Lower lobe of right lung (tissue), 2 donors: ENCODE measurements around the gene MCM7. TPM values are rescaled to one million over a fixed set of nuclear protein-coding genes. Genes with fewer than 3 reads are reported as not detected.

Experiments used
- ATAC-seq, 2 donors: fragments of 200-7000 bp; cut with Tn5 transposase; one replicate each; pipeline ENCODE4 v1.9.1; 2020 to 2022; ENCODE audit warnings: mild to moderate bottlenecking in 2 of 2, moderate library complexity in 2 of 2
- DNase-seq: peaks from one replicate; pipeline ENCODE4 v3.0.0-alpha.2; 2020
- H3K27ac ChIP-seq: fragments of 200-600 bp; one replicate; pipeline ENCODE4 v1.8.0; 2022
- H3K27me3 ChIP-seq: fragments of 200-600 bp; one replicate; pipeline ENCODE4 v1.8.0; 2022; ENCODE audit warnings: low read depth
- H3K36me3 ChIP-seq: fragments of 200-600 bp; one replicate; pipeline ENCODE4 v1.8.0; 2022; ENCODE audit warnings: mild to moderate bottlenecking
- H3K4me1 ChIP-seq: fragments of 200-600 bp; one replicate; pipeline ENCODE4 v1.8.0; 2022
- H3K4me3 ChIP-seq: fragments of 200-600 bp; one replicate; pipeline ENCODE4 v1.8.0; 2022; ENCODE audit warnings: mild to moderate bottlenecking
- H3K9me3 ChIP-seq: fragments of 200-600 bp; one replicate; pipeline ENCODE4 v1.8.0; 2022
- CTCF ChIP-seq: fragments of 200-600 bp; IDR thresholded peaks from one replicate; pipeline ENCODE4 v1.8.0; 2022; ENCODE audit warnings: antibody characterized with exemption, mild to moderate bottlenecking
- intact Hi-C: fragments of 100-400 bp; cut with DNase I; formaldehyde crosslinking; loops from one replicate; pipeline ENCODE4 v1.11.0; 2022
- total RNA-seq: library from RNA; stranded (reverse); fragmentation: NEBNext Ultra II Directional; extraction: Animal tissue kit (Norgen Biotek cat#: 25700); gene quantifications from one replicate; pipeline ENCODE4 v1.2.1, GENCODE V29; 2021
- donor health status: DM: no; HTN: yes; CAD: no; lungs with severe emphysema.

The MCM7 gene
- total RNA-seq, 1 donor from 2014 or later: 48.0 TPM

GRCh38 chr7:100095704-100096103 is 5.5 kb downstream of the MCM7 start:
- H3K36me3 ChIP-seq: peaks cover 88% of the 10 kb centered on the region

GRCh38 chr7:100095289-100095688 is 5.9 kb downstream of the MCM7 start:
- Histone ChIP-seq H3K9me3 (no peaks in the 10 kb centered on the region), H3K36me3 (peaks cover 92% of the 10 kb centered on the region), H3K27me3 (no peaks in the 10 kb centered on the region), H3K4me3 (no peak overlapping the region), H3K4me1 (peaks cover 23% of the 10 kb centered on the region), H3K27ac (no peak overlapping the region)
- TF ChIP-seq CTCF: no peak
- intact Hi-C loops: no loop called here
- ATAC-seq (no peak), DNase-seq (no peak)

More at GRCh38 chr7:100095704-100096103, 5.5 kb downstream of the MCM7 start:
- no peak overlapping the region for H3K27ac ChIP-seq
- no peaks in the 10 kb centered on the region for H3K9me3 ChIP-seq
- DNase-seq (no peak), ATAC-seq (no peak)
- intact Hi-C loops: no loop called here
- peaks cover 22% of the 10 kb centered on the region for H3K4me1 ChIP-seq
- H3K27me3 ChIP-seq: no peaks in the 10 kb centered on the region
- H3K4me3 ChIP-seq: no peak overlapping the region
- no peak for TF ChIP-seq CTCF

- Histone ChIP-seq H3K4me1 (peaks cover 23% of the 10 kb centered on the region), H3K4me3 (no peak overlapping the region), H3K27ac (no peak overlapping the region), H3K36me3 (peaks cover 87% of the 10 kb centered on the region), H3K9me3 (no peaks in the 10 kb centered on the region), H3K27me3 (no peaks in the 10 kb centered on the region)
- intact Hi-C loops: no loop called here
- DNase-seq: no peak
- no peak for TF ChIP-seq CTCF
- ATAC-seq: no peak
Measured at GRCh38 chr7:100093925-100094486, 7.2 kb downstream of the MCM7 start.

GRCh38 chr7:100093498-100093897 is 7.7 kb downstream of the MCM7 start:
- Histone ChIP-seq H3K4me3 (no peak overlapping the region), H3K27me3 (no peaks in the 10 kb centered on the region), H3K27ac (no peak overlapping the region), H3K9me3 (no peaks in the 10 kb centered on the region), H3K36me3 (peaks cover 82% of the 10 kb centered on the region), H3K4me1 (peaks cover 23% of the 10 kb centered on the region)
- ATAC-seq: no peak
- intact Hi-C loops: no loop called here
- TF ChIP-seq CTCF: no peak
- no peak for DNase-seq

- DNase-seq (no peak), ATAC-seq (no peak)
- H3K36me3 ChIP-seq: peaks cover 77% of the 10 kb centered on the region
- peaks cover 24% of the 10 kb centered on the region for H3K4me1 ChIP-seq
- H3K27ac ChIP-seq: no peak overlapping the region
- TF ChIP-seq CTCF: no peak
- no peak overlapping the region for H3K4me3 ChIP-seq
- intact Hi-C loops: no loop called here
- no peaks in the 10 kb centered on the region for H3K9me3 ChIP-seq
- H3K27me3 ChIP-seq: no peaks in the 10 kb centered on the region
Measured at GRCh38 chr7:100093054-100093453, 8.1 kb downstream of the MCM7 start.
